Suprapubic skin (tissue), 4 donors: Measurements from ENCODE around the gene DOK4. TPM values are rescaled to one million over a fixed set of nuclear protein-coding genes. Genes with fewer than 3 reads are reported as not detected.

Experiments
- DNase-seq, 2 donors: peaks; one replicate each; pipeline ENCODE4 v3.0.0-alpha.2; 2019; ENCODE audit warnings: low spot score in 2 of 2
- H3K27ac ChIP-seq: fragments of 200-600 bp; sonication (generic); one replicate; pipeline ENCODE4 v1.5.1; 2019
- H3K27me3 ChIP-seq: fragments of 200-600 bp; sonication (generic); one replicate; pipeline ENCODE4 v1.5.1; 2019
- H3K36me3 ChIP-seq: fragments of 200-600 bp; sonication (generic); one replicate; pipeline ENCODE4 v1.5.1; 2019
- H3K4me1 ChIP-seq: fragments of 200-600 bp; sonication (generic); one replicate; pipeline ENCODE4 v1.5.1; 2019
- H3K4me3 ChIP-seq: fragments of 200-600 bp; sonication (generic); one replicate; pipeline ENCODE4 v1.5.1; 2019; ENCODE audit warnings: mild to moderate bottlenecking
- H3K9me3 ChIP-seq: fragments of 200-600 bp; sonication (generic); one replicate; pipeline ENCODE4 v1.5.1; 2019
- CTCF ChIP-seq, 2 donors: fragments of 200-600 bp in 1 of 2; fragments of 450-650 bp in 1 of 2; sonication (generic) in 1 of 2; IDR thresholded peaks; one replicate each; pipeline ENCODE4 v1.5.1; 2016 to 2019; ENCODE audit warnings: antibody characterized with exemption in 2 of 2, mild to moderate bottlenecking in 1 of 2, moderate library complexity in 1 of 2
- EP300 ChIP-seq: sonication (generic); formaldehyde crosslinking; IDR thresholded peaks from one replicate; pipeline ENCODE4 v1.6.1; 2017; ENCODE audit warnings: antibody characterized with exemption
- POLR2A ChIP-seq, 2 donors: fragments of 450-650 bp; IDR thresholded peaks; one replicate each; pipeline ENCODE4 v1.6.1; 2017; ENCODE audit warnings: antibody characterized with exemption in 2 of 2, mild to moderate bottlenecking in 2 of 2, moderate library complexity in 2 of 2
- POLR2AphosphoS5 ChIP-seq, 3 donors: sonication (generic); formaldehyde crosslinking; IDR thresholded peaks; one replicate each; pipeline ENCODE4 v1.6.1; 2017; ENCODE audit warnings: antibody characterized with exemption in 3 of 3
- WGBS: methylation state at CpG from one replicate; pipeline ENCODE4 v1.1.5; 2018; 5-methylcytosine and 5-hydroxymethylcytosine counted together
- total RNA-seq, 4 donors: library from RNA; depleted of rRNA; stranded (reverse); fragments of >200 nt; gene quantifications; one replicate each; pipeline ENCODE4 v1.1.0, GENCODE V29; 2016

Gene DOK4
- total RNA-seq, 4 donors from 2014 or later = 29.8 to 66.8 (median 51.3) TPM

DNA sequence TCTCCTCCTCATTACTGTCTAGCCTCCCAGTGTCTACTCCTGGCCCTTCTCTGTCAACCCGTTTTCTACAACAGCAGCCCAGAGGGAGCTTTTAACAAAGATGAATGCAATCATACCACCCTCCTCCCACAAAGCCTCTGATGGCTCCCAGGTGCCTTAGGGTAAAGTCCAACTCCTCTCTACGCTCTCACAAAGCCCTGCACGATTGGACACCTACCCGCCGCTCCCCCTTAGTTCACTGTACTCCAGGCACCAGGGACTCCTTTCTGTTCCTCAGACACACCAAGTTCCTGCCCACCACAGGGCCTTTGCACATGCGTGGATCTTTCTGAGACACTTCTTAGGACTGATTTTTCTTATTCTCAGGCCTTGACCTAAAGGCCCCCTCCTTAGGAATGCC lies 32.6 kb upstream of the DOK4 start:
- WGBS = 88% methylated on average over 6 of the region's 6 CpGs
- Histone ChIP-seq H3K9me3 (no peaks in the 10 kb centered on the region), H3K27me3 (no peaks in the 10 kb centered on the region), H3K27ac (no peak overlapping the region), H3K36me3 (peaks cover 21% of the 10 kb centered on the region), H3K4me3 (no peak overlapping the region), H3K4me1 (peaks cover 10% of the 10 kb centered on the region)
- DNase-seq = no peak
- no peak for TF ChIP-seq CTCF (IDR thresholded peaks at IDR 0.05)
- no peak for TF ChIP-seq POLR2A (IDR thresholded peaks at IDR 0.05)
- TF ChIP-seq POLR2AphosphoS5 (IDR thresholded peaks at IDR 0.05) = no peak
- no peak for TF ChIP-seq EP300

- no peak for DNase-seq
- TF ChIP-seq EP300 = no peak
- Histone ChIP-seq H3K4me1 (peaks cover 10% of the 10 kb centered on the region), H3K27me3 (no peaks in the 10 kb centered on the region), H3K27ac (no peak overlapping the region), H3K9me3 (no peaks in the 10 kb centered on the region), H3K36me3 (peaks cover 21% of the 10 kb centered on the region), H3K4me3 (no peak overlapping the region)
- WGBS = 90% methylated on average over 5 of the region's 13 CpGs
Observed at GRCh38 chr16:57518520-57518919, 32.2 kb upstream of the DOK4 start.

GRCh38 chr16:57517397-57518367 lies 31.4 kb upstream of the DOK4 start:
- no peak overlapping the region for H3K27ac ChIP-seq
- DNase-seq = no peak
- H3K9me3 ChIP-seq = no peaks in the 10 kb centered on the region
- no peaks in the 10 kb centered on the region for H3K27me3 ChIP-seq
- H3K36me3 ChIP-seq = peaks cover 21% of the 10 kb centered on the region
- 98% methylated on average over 26 of the region's 31 CpGs for WGBS
- TF ChIP-seq EP300 (no peak), POLR2AphosphoS5 (IDR thresholded peaks at IDR 0.05) (no peak), POLR2A (IDR thresholded peaks at IDR 0.05) (no peak), CTCF (IDR thresholded peaks at IDR 0.05) (no peak)
- H3K4me3 ChIP-seq = no peak overlapping the region
- H3K4me1 ChIP-seq = peaks cover 10% of the 10 kb centered on the region

- peaks cover 10% of the 10 kb centered on the region for H3K4me1 ChIP-seq
- H3K4me3 ChIP-seq = no peak overlapping the region
- 76% methylated on average over 3 of the region's 3 CpGs for WGBS
- H3K27me3 ChIP-seq = no peaks in the 10 kb centered on the region
- TF ChIP-seq EP300 (no peak), CTCF (IDR thresholded peaks at IDR 0.05) (no peak), POLR2A (IDR thresholded peaks at IDR 0.05) (no peak), POLR2AphosphoS5 (IDR thresholded peaks at IDR 0.05) (no peak)
- no peak overlapping the region for H3K27ac ChIP-seq
- peaks cover 24% of the 10 kb centered on the region for H3K36me3 ChIP-seq
- DNase-seq = no peak
- H3K9me3 ChIP-seq = no peaks in the 10 kb centered on the region
Observed at GRCh38 chr16:57516773-57517172, 30.5 kb upstream of the DOK4 start.

- WGBS = 60% methylated on average over 10 of the region's 10 CpGs
- no peak for TF ChIP-seq POLR2AphosphoS5 (IDR thresholded peaks at IDR 0.05)
- TF ChIP-seq POLR2A (IDR thresholded peaks at IDR 0.05) = no peak
- no peak for TF ChIP-seq CTCF (IDR thresholded peaks at IDR 0.05)
- TF ChIP-seq EP300 = no peak
Observed at GRCh38 chr16:57516176-57516725, 30.0 kb upstream of the DOK4 start.

More at GRCh38 chr16:57516176-57516725, 30.0 kb upstream of the DOK4 start:
- Histone ChIP-seq H3K4me3 (no peak overlapping the region), H3K27ac (no peak overlapping the region), H3K9me3 (no peaks in the 10 kb centered on the region), H3K36me3 (peaks cover 24% of the 10 kb centered on the region), H3K27me3 (no peaks in the 10 kb centered on the region), H3K4me1 (peaks cover 10% of the 10 kb centered on the region)
- no peak for DNase-seq
